ENCODE results near the gene SEMA4A.

SEMA4A gene

GRCh38 chr1:156134716-156135435 lies 18.5 kb upstream of the SEMA4A start:
- Histone ChIP-seq H3K9me3 (ENCODE audit: control insufficient read depth, insufficient read depth, low read depth, low read length) (no peaks in the 10 kb centered on the region), H3K27ac (ENCODE audit: extremely low read depth, low read depth, low read length) (no peak overlapping the region), H3K36me3 (ENCODE audit: control insufficient read depth in 2 of 2, insufficient read depth in 1 of 2, low read length in 2 of 2) (peaks cover 14 to 79% of the 10 kb centered on the region in 2 experiments; a peak in 2 of 3 replicates), H3K4me1 (ENCODE audit: control insufficient read depth, insufficient read depth, low read length) (no peaks in the 10 kb centered on the region; the same call in 1 of the 2 replicates), H3K4me3 (ENCODE audit: low read depth, low read length) (no peak overlapping the region)
- CTCF ChIA-PET: interaction anchor here (4.4 to 25.6 kb wide), 2 partner anchors 36 to 90 kb away, joined by 22 to 1029 read pairs; no protein-coding TSS in a partner anchor
- POLR2A ChIA-PET: interaction anchor here (1.2 kb wide), 1 partner anchor 19 kb away, joined by 4 read pairs; no protein-coding TSS in a partner anchor
- TF ChIP-seq SP2 (tag by site-specific recombination; IDR thresholded peaks at IDR 0.05) (no peak), ZBTB20 (tag by site-specific recombination; IDR thresholded peaks at IDR 0.05) (no peak), ZNF214 (tag by site-specific recombination; IDR thresholded peaks at IDR 0.05; ENCODE audit: borderline replicate concordance) (no peak), ZNF274 (IDR thresholded peaks at IDR 0.05; ENCODE audit: low read length) (no peak), ZNF274 (tag by site-specific recombination; IDR thresholded peaks at IDR 0.05; ENCODE audit: borderline replicate concordance) (no peak), KLF1 (tag by site-specific recombination; IDR thresholded peaks at IDR 0.05) (no peak), YY1 (tag by site-specific recombination; IDR thresholded peaks at IDR 0.05) (no peak), MYNN (tag by site-specific recombination; IDR thresholded peaks at IDR 0.05; ENCODE audit: borderline replicate concordance) (no peak), OVOL3 (tag by site-specific recombination; IDR thresholded peaks at IDR 0.05) (no peak)

DNA sequence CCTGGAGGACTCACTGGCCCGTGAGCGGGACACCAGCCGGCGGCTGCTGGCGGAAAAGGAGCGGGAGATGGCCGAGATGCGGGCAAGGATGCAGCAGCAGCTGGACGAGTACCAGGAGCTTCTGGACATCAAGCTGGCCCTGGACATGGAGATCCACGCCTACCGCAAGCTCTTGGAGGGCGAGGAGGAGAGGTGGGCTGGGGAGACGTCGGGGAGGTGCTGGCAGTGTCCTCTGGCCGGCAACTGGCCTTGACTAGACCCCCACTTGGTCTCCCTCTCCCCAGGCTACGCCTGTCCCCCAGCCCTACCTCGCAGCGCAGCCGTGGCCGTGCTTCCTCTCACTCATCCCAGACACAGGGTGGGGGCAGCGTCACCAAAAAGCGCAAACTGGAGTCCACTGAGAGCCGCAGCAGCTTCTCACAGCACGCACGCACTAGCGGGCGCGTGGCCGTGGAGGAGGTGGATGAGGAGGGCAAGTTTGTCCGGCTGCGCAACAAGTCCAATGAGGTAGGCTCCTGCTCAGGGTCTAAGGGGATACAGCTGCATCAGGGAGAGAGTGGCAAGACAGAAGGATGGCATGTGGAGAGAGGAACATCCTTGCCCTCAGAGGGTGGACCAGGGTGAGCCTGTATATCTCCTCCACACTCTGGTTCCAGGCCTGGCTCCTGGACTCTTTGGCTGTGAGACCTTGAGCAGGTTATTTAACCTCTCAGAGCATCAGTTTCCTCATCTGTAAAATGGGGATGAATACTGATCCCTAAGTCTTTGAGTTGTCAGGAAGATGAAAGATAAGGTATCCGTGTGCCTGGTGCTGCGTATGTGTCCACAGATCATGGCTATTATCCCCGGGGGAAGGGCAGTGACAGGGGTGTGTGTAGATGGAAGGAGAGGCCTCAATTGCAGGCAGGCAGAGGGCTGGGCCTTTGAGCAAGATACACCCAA lies 17.2 kb upstream of the SEMA4A start:
- TF ChIP-seq ZNF335 (tag by site-specific recombination; conservative IDR thresholded peaks at IDR 0.05): no peak
- no peak for TF ChIP-seq ZNF394 (tag by site-specific recombination; IDR thresholded peaks at IDR 0.05; ENCODE audit: borderline replicate concordance)
- TF ChIP-seq ZNF169 (tag by site-specific recombination; IDR thresholded peaks at IDR 0.05): no peak
- TF ChIP-seq BCL11A (tag by site-specific recombination; IDR thresholded peaks at IDR 0.05; ENCODE audit: low read depth): no peak
- TF ChIP-seq EGR2 (tag by site-specific recombination; IDR thresholded peaks at IDR 0.05; ENCODE audit: low read depth): no peak
- no peak for TF ChIP-seq CTCF (tag by site-specific recombination; IDR thresholded peaks at IDR 0.05)
- TF ChIP-seq ZNF214 (tag by site-specific recombination; IDR thresholded peaks at IDR 0.05; ENCODE audit: borderline replicate concordance): no peak
- no peak for TF ChIP-seq TSHZ1 (tag by site-specific recombination; IDR thresholded peaks at IDR 0.05; ENCODE audit: borderline replicate concordance)
- no peak for TF ChIP-seq ZNF530 (tag by site-specific recombination; IDR thresholded peaks at IDR 0.05; ENCODE audit: low read depth)
- TF ChIP-seq ZSCAN23 (tag by site-specific recombination; IDR thresholded peaks at IDR 0.05): no peak
- no peak for TF ChIP-seq ZNF24 (tag by site-specific recombination; IDR thresholded peaks at IDR 0.05)
- no peak for TF ChIP-seq ZNF488 (tag by site-specific recombination; IDR thresholded peaks at IDR 0.05)
- TF ChIP-seq, protein P1, sequence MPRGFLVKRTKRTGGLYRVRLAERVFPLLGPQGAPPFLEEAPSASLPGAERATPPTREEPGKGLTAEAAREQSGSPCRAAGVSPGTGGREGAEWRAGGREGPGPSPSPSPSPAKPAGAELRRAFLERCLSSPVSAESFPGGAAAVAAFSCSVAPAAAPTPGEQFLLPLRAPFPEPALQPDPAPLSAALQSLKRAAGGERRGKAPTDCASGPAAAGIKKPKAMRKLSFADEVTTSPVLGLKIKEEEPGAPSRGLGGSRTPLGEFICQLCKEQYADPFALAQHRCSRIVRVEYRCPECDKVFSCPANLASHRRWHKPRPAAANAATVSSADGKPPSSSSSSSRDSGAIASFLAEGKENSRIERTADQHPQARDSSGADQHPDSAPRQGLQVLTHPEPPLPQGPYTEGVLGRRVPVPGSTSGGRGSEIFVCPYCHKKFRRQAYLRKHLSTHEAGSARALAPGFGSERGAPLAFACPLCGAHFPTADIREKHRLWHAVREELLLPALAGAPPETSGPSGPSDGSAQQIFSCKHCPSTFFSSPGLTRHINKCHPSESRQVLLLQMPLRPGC (tag by site-specific recombination; IDR thresholded peaks at IDR 0.05): no peak
- TF ChIP-seq ZNF707 (tag by site-specific recombination; IDR thresholded peaks at IDR 0.05): no peak
- no peak for TF ChIP-seq KLF10 (tag by site-specific recombination; IDR thresholded peaks at IDR 0.05)
- TF ChIP-seq FEZF1 (tag by site-specific recombination; IDR thresholded peaks at IDR 0.05): no peak
- no peak for TF ChIP-seq ZNF423 (tag by site-specific recombination; IDR thresholded peaks at IDR 0.05)
- POLR2A ChIA-PET: interaction anchor here (1.2 kb wide), 1 partner anchor 20 kb away, joined by 4 read pairs; no protein-coding TSS in a partner anchor
- Histone ChIP-seq H3K4me1 (ENCODE audit: control insufficient read depth, insufficient read depth, low read length) (no peaks in the 10 kb centered on the region), H3K9me3 (ENCODE audit: control insufficient read depth, insufficient read depth, low read depth, low read length) (no peaks in the 10 kb centered on the region), H3K27ac (ENCODE audit: extremely low read depth, low read depth, low read length) (no peak overlapping the region), H3K4me3 (ENCODE audit: low read depth, low read length) (no peak overlapping the region), H3K36me3 (ENCODE audit: control insufficient read depth in 2 of 2, insufficient read depth in 1 of 2, low read length in 2 of 2) (peaks cover 8 to 73% of the 10 kb centered on the region in 2 experiments; a peak in 2 of 3 replicates)
- CTCF ChIA-PET: interaction anchor here (1.8 to 25.6 kb wide), 2 partner anchors 37 to 40 kb away, joined by 14 to 1029 read pairs; no protein-coding TSS in a partner anchor

Measured in HEK293 (cell line).